AG09319 (cell line): ENCODE measurements around the gene PUS7L.

Source experiments
- DNase-seq: peaks from one replicate; pipeline ENCODE4 v3.0.0-alpha.2; 2010; ENCODE audit warnings: low read depth; ENCODE audit errors: extremely low read depth
- TF ChIP-seq, protein P1 (sequence below): IDR thresholded peaks from 2 replicates; pipeline ENCODE4 v1.5.1; 2011; ENCODE audit warnings: low read depth, mild to moderate bottlenecking, inconsistent platforms, low read length, moderate library complexity

The PUS7L gene

DNA sequence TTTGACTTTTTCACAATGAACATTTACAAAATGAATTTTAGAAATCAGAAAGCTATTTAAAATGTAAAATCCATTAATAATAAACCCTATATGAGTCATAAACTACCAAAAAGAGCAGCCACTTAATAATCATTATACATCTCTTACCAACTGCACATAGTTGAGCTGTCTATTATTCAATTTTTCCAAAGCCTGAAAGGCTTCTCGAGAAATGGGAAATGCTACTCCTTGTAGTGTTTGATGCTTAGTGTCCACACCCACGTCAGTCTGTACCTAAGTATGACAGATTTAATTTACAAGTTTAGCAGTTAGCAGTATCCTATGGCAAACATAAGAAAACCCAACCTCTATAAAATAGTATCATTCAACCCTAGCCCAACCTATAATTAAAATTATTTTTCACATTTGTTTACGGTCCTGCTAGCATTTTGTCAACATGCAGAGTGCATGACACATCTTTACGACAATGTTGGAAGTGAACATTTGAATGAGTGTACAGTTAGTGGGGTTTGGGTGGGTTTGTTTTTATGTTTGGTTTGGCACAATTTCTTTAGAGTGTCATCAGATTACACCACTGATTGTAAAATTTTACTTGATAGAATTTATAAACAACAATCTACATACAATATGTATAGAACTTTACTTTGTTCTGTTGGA is 39.1 kb upstream of the PUS7L start:
- TF ChIP-seq, protein P1, sequence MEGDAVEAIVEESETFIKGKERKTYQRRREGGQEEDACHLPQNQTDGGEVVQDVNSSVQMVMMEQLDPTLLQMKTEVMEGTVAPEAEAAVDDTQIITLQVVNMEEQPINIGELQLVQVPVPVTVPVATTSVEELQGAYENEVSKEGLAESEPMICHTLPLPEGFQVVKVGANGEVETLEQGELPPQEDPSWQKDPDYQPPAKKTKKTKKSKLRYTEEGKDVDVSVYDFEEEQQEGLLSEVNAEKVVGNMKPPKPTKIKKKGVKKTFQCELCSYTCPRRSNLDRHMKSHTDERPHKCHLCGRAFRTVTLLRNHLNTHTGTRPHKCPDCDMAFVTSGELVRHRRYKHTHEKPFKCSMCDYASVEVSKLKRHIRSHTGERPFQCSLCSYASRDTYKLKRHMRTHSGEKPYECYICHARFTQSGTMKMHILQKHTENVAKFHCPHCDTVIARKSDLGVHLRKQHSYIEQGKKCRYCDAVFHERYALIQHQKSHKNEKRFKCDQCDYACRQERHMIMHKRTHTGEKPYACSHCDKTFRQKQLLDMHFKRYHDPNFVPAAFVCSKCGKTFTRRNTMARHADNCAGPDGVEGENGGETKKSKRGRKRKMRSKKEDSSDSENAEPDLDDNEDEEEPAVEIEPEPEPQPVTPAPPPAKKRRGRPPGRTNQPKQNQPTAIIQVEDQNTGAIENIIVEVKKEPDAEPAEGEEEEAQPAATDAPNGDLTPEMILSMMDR, result no peak
- no peak for DNase-seq

DNA sequence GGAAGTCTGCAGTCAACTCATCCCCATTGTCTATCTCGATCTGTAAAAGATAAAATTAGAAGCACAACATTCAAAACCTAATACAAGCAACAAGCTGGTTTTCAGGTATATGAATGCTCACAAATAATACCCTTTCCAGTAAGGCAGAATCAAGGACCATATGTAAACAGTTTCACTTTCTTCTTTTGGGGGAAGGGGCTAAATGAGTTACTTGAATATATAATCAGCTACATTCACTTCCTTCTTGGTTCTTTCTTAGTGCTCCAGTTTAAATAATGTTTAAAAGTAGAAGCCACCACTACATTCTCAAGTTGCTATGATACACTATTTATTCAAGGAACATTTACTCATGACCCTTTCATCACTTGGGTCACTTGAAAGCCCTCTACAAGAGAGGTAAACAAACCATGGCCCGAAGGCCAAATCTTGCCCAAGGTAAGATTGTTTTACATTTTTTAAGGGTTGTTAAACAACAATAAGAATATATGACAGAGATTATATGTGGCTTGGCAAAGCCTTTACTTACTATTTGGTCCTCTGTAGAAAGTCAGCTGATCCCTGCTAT is 37.2 kb upstream of the PUS7L start:
- peak; percentile 46 for DNase-seq

DNA sequence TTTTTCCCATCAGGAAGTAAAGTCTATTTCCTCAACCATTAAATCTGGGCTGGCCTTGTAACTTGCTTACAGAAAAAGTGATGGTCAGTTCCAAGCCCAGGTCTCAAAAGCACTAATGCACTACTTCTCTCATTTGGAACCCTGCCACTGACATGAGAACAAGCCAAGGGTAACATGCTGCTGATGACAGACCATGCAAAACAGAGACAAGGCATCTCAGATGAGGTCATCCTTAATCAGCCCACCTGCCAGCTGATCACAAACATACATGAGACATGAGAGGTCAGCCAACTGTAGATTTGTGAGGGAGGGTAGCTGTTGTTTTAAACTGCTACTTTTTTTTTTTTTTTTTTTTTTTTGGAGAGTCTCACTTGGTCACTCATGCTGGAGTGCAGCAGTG is 31.4 kb upstream of the PUS7L start:
- peak; percentile 59 for DNase-seq
- TF ChIP-seq, protein P1, result no peak

More for the DNA sequence above, 37.2 kb upstream of the PUS7L start:
- TF ChIP-seq, protein P1, result no peak

GRCh38 chr12:43786899-43787693 is 28.5 kb upstream of the PUS7L start:
- TF ChIP-seq, protein P1, result no peak
- DNase-seq, result peak; percentile 57

GRCh38 chr12:43776498-43776897 is 17.9 kb upstream of the PUS7L start:
- DNase-seq, result no peak
- TF ChIP-seq, protein P1, result peak; percentile 45

GRCh38 chr12:43766291-43766690 is 7.7 kb upstream of the PUS7L start:
- TF ChIP-seq, protein P1, result no peak
- no peak for DNase-seq

DNA sequence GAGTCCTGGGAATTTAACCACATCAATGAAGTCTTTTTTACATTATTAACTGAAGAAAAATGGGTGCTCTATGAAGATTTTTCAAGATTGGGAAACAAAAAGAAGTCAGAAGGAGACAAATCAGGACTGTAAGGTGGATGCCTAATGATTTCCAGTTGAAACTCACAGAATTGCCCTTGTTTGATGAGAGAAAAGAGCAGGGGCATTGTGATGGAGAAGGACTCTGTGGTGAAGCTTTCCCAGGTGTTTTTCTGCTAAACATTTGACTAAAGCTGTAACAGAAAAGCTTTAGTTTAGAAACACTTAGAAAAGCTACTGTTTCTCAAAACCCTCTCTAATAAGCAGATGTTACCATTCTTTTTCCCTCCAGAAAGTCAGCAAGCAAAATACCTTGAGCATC is 5.9 kb upstream of the PUS7L start:
- DNase-seq, result no peak
- TF ChIP-seq, protein P1, result no peak
